Measurements from ENCODE around the gene TRAPPC10. TPM values are rescaled to one million over a fixed set of nuclear protein-coding genes. Genes with fewer than 3 reads are reported as not detected.

Gene TRAPPC10
- total RNA-seq, 1 donor: 25.3 TPM

GRCh38 chr21:43982489-43983078 lies 29.5 kb upstream of the TRAPPC10 start:
- no peak for DNase-seq (ENCODE audit: low read depth)
- no peak overlapping the region for H3K4me3 ChIP-seq (ENCODE audit: low read depth, low read length)
- no peak for TF ChIP-seq CTCF (IDR thresholded peaks at IDR 0.05; ENCODE audit: insufficient read depth, low read length)

GRCh38 chr21:43983390-43983789 lies 28.7 kb upstream of the TRAPPC10 start:
- H3K4me3 ChIP-seq (ENCODE audit: low read depth, low read length): no peak overlapping the region
- TF ChIP-seq CTCF (IDR thresholded peaks at IDR 0.05; ENCODE audit: insufficient read depth, low read length): no peak
- DNase-seq (ENCODE audit: low read depth): no peak

GRCh38 chr21:43983860-43984420 lies 28.2 kb upstream of the TRAPPC10 start:
- H3K4me3 ChIP-seq (ENCODE audit: low read depth, low read length): no peak overlapping the region
- DNase-seq (ENCODE audit: low read depth): no peak
- no peak for TF ChIP-seq CTCF (IDR thresholded peaks at IDR 0.05; ENCODE audit: insufficient read depth, low read length)

- no peak for DNase-seq (ENCODE audit: low read depth)
- TF ChIP-seq CTCF (IDR thresholded peaks at IDR 0.05; ENCODE audit: insufficient read depth, low read length): no peak
- no peak overlapping the region for H3K4me3 ChIP-seq (ENCODE audit: low read depth, low read length)
Measured at GRCh38 chr21:43984905-43985689, 27.0 kb upstream of the TRAPPC10 start.

GRCh38 chr21:43985690-43986251 lies 26.3 kb upstream of the TRAPPC10 start:
- no peak overlapping the region for H3K4me3 ChIP-seq (ENCODE audit: low read depth, low read length)
- TF ChIP-seq CTCF (IDR thresholded peaks at IDR 0.05; ENCODE audit: insufficient read depth, low read length): no peak
- DNase-seq (ENCODE audit: low read depth): no peak

- no peak for DNase-seq (ENCODE audit: low read depth)
- no peak for TF ChIP-seq CTCF (IDR thresholded peaks at IDR 0.05; ENCODE audit: insufficient read depth, low read length)
- no peak overlapping the region for H3K4me3 ChIP-seq (ENCODE audit: low read depth, low read length)
Measured at GRCh38 chr21:43986544-43987451, 25.3 kb upstream of the TRAPPC10 start.

Measured in fibroblast of the aortic adventitia (primary cell).